Cerebellar nuclear complex (tissue), 1 donor: Measurements from ENCODE around the gene APOB.

ENCODE experiments used
- DNase-seq, 2 experiments: peaks; one replicate each; lab custom pipeline; 2025; lab: John Stamatoyannopoulos, UW

APOB gene

GRCh38 chr2:21043744-21044532, at the start of gene APOB:
Gene APOB (minus strand): TSS chr2:21044073. CDS start chr2:21043945, 128 bp downstream.
- no peak for DNase-seq

GRCh38 chr2:21092308-21092869, 48.5 kb upstream of the APOB start:
- DNase-seq = no peak

GRCh38 chr2:21084401-21084800, 40.5 kb upstream of the APOB start:
- no peak for DNase-seq

- DNase-seq = no peak
Observed at GRCh38 chr2:21083482-21083881, 39.6 kb upstream of the APOB start.

GRCh38 chr2:21078296-21078695, 34.4 kb upstream of the APOB start:
- no peak for DNase-seq

GRCh38 chr2:21072477-21073242, 28.8 kb upstream of the APOB start:
- no peak for DNase-seq

GRCh38 chr2:21070341-21071257, 26.7 kb upstream of the APOB start:
- no peak for DNase-seq

- DNase-seq = no peak
Observed at GRCh38 chr2:21069746-21070340, 26.0 kb upstream of the APOB start.

GRCh38 chr2:21067859-21068537, 24.1 kb upstream of the APOB start:
- no peak for DNase-seq

- DNase-seq = no peak
Observed at GRCh38 chr2:21067125-21067524, 23.3 kb upstream of the APOB start.

- DNase-seq = no peak
Observed at GRCh38 chr2:21059885-21060610, 16.2 kb upstream of the APOB start.

- DNase-seq = no peak
Observed at GRCh38 chr2:21057097-21057496, 13.2 kb upstream of the APOB start.

- no peak for DNase-seq
Observed at GRCh38 chr2:21055879-21056790, 12.3 kb upstream of the APOB start.

- no peak for DNase-seq
Observed at GRCh38 chr2:21055451-21055850, 11.6 kb upstream of the APOB start.

- no peak for DNase-seq
Observed at GRCh38 chr2:21054011-21054410, 10.1 kb upstream of the APOB start.

GRCh38 chr2:21052044-21052443, 8.2 kb upstream of the APOB start:
- no peak for DNase-seq

- no peak for DNase-seq
Observed at GRCh38 chr2:21050164-21050563, 6.3 kb upstream of the APOB start.

- no peak for DNase-seq
Observed at GRCh38 chr2:21047141-21048009, 3.5 kb upstream of the APOB start.
